ENCODE data around the gene BICDL2.

The BICDL2 gene

DNA sequence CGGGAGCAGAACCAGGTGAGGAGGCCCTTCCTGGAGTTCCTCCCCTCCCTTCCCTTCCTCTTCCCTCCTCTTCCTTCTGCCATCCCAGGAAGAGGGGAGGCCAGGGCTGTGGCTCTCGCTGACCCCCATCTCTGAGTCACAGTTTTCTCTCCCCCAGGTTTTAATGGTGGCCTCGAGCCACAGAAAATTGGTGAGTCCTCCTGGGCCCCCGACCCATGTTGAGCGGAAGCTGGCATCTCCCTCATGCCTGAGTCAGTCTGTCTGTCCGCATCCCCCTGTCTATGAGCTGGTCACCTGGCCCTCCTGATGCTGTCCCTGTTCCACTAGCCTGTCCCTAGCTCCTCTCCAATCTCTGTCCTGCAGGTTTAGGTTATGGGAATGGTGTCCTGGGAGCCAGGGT lies 36.8 kb downstream of the BICDL2 start:
- H3K27ac ChIP-seq, result no peak overlapping the region

DNA sequence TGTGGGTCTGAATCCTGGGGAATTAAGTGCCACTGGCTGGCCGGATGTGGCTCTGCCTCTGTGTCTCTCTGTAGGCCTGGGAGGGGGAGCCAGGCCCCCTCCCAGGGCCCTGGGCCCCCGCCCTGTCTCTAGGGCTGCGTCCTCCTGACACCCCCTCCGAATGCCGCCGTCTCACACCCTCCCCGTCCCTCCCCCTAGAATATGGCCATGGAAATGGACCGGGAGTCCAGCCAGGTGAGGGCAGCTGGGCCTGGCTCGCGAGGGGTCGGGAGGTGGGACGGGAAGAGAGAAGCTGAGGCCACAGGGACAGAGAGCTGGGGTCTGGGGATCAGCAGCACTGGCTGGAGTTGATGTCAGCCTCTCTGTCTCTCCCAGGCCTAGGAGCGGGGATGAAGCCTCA lies 40.4 kb downstream of the BICDL2 start:
- H3K4me3 ChIP-seq, result no peak overlapping the region
- H3K27ac ChIP-seq, result peak overlapping the region in 1 of 21 experiments; percentile 11

More for the DNA sequence above, 36.8 kb downstream of the BICDL2 start:
- no peak overlapping the region for H3K4me3 ChIP-seq

DNA sequence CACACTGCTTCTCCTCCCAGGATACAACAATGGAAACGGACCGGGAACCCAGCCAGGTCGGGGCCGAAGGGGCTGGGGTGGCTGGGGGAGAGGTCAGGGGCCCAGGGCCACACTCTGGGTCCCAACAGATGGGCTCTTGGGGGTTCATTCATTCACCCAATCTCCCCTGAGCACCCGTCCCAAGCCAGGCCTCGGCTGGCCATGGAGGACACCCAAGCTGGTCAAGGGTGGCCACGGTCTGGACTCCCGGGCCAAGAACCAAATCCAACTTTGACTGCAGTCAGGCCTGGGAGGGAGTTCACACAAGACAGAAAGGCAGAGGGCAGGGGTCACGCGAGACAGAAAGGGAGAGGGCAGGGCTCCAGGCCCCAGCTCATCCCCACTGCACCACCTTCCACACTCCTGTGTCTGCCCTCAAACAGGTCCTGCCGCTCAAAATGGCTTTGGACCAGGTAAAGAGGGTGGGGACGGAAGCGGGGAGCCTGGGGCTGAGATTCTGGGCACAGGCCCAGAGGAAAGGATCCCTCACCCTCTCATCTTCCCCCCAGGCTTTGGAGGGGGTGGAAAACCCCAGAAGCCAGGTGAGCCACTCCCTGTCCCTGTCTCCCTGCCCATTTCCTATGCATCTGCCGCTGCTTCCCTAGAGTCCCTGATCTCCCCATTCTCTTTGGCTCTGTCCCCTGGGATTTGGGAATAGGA lies 44.2 kb downstream of the BICDL2 start:
- Histone ChIP-seq H3K27ac (peak overlapping the region in 8 of 21 experiments; percentile 7 to 72 (median 28)), H3K4me3 (no peak overlapping the region)

DNA sequence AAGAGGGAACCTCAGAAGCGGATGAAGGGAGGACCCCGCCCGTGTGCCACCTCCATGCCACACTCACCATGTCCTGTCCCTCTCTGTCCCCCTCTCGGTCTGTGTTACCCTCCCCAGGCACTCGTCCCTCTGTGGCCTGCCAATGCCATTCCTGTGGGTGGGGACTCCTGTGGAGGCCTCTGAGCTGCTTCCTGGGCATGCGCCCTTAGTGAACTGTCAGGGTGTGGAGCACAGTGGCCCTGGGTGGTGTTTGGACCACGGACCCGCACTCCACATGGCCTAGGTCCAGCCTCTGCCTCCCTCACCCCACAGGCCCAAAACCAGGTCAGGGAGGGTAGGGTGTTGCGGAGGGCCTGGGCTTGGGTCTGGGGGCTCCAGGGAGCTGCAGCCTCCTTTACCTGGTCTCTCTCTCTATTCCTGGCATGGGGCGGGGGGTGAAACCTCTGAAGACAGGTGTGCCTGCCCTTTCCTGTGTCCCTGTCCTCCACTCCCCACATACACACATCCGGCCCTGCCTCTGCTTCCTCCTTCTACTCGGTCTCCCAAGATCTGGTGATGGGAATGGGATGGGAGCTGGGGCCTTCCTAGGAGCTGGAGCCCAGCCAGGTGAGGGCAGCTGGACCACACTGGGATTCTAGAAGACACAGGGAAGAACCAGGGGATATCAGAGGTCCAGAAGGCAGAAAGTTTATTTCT lies 45.0 kb downstream of the BICDL2 start:
- H3K4me3 ChIP-seq, result no peak overlapping the region
- H3K27ac ChIP-seq, result peak overlapping the region in 6 of 21 experiments; percentile 7 to 72 (median 40)

DNA sequence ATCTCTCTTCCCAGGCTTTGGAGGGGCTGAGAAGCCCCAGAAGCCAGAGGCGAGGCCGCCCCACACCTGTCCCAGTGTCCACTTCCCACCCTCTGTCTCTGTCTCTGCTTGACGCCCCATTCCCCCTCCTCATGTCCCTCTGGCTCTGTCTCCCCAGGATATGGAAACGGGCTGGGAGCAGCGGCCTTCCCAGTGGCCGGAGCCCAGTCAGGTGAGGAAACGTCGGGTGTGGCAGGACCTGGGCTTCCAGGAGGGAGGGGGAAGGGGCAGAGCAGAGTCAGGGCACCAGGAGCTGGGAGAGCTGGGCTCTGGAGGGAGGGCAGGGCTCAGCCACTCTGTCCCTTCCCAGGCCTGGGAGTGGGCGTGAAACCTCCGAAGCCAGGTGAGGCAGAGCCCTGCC lies 45.9 kb downstream of the BICDL2 start:
- Histone ChIP-seq H3K4me3 (no peak overlapping the region), H3K27ac (peak overlapping the region in 1 of 21 experiments; percentile 25)

DNA sequence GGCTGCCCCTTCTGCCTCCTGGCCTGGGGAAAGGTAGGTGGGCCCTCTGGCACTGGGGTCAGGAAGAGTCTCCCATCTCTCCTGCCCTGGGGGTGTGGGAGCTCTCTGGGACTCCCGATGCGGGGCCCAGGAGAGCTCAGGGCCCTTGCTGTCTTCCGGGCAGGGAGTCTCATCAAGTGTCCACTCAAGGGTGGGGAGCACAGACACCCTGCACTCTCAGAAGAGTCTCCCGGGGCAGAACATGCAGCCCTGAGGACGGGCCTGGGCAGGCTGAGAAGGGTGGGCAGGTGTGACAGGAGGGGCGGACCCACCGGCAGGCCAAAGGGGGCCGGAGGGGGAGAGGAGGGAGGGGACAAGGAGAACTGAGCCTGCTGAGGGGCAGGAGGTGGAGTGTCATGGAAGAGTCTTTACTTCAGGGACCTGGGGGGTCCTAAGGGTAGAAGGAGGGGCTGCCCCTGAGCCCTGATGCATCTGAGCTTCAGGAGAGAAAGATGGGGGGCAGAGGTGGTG lies 48.1 kb downstream of the BICDL2 start:
- H3K27ac ChIP-seq, result no peak overlapping the region
- no peak overlapping the region for H3K4me3 ChIP-seq

DNA sequence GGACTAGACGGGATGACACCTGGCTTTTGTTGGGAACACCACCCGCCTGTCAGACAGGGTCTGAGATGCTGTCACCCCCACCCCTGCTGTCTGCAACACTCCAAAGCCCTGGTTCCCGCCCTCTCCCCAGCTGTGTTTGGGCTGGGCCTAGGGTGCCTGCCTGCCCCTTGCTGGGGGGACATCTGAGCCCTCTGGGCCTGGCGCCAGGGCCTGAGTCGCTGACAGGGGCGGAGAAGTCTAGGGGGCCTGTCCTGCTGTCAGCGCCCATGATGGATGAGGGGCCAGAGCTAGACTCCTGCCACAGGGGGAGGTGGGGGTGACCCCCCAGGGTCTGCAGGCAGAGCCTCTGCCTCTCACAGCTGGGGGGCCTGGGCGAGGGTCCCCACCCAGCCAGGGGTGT lies 48.9 kb downstream of the BICDL2 start:
- no peak overlapping the region for H3K27ac ChIP-seq
- H3K4me3 ChIP-seq, result no peak overlapping the region

DNA sequence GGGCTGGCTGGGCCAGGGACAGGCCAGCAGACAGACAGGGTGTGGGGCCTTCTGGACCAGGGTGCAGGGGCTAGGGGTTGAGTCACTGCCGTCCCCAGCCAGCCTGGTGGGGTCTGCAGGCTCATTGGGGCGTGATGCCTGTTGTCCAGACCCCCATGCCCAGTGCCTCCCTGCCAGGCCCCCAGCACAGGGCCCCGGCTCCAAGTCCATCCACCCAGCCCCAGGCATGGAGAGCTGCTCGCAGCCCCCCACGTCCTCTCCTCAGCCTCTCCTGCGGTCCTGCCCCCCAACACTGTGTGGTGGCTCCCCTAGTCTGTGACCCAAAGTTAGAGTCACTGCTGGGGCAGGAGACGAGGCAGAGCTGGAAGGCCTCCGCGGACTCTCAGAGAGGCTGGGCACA lies 49.5 kb downstream of the BICDL2 start:
- Histone ChIP-seq H3K4me3 (no peak overlapping the region), H3K27ac (no peak overlapping the region)

DNA sequence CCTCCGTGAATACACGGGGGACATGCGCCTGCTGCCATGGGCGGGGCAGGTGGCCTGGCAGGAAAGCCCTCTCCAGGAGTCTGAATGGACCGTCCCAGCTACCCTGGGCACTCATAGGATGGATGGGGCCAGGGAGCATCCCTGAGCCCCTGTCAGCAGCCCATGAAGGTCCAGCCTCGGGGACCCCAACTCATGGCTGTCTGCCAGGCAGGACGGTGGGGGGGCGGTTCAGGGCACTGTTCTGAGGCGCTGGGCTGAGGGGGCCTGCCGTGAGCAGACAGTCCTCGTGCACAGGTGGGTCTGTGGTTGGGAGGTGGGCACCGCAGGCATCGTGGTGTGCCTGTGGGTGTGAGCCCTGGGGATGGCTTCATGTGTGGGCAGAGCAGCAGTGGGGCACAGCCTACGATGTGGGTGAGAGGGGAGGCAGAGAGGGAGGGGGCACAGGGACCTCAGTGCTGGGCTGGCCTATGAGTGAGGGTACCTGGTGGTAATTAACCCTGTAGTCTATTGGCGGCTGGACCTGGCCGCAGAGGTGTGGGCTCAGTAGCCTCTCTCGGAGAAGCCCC lies 50.0 kb downstream of the BICDL2 start:
- no peak overlapping the region for H3K27ac ChIP-seq
- H3K4me3 ChIP-seq, result no peak overlapping the region

DNA sequence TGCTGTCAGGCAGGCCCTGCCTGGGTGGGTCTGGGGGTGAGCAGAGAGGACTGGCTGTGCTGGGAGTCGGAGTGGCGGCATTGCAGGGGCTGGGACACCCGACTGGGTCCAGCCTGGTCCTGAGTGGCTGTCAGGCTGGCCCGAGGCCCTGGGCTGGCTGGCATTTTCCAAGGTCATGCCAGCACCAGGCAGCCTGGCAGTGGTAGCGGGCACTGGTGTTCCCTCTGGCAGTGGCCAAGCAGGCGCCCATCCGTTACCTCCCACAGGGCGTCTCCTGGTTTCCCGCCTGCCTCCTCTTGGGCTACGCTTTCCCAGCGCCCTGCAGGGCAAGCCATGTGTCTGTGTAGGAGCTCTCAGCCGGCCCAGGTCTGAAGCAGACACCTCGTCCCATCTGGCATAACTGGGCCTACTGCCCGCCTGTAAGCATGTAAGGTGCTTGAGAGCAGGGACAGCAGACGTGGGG lies 50.8 kb downstream of the BICDL2 start:
- no peak overlapping the region for H3K4me3 ChIP-seq
- H3K27ac ChIP-seq, result no peak overlapping the region

DNA sequence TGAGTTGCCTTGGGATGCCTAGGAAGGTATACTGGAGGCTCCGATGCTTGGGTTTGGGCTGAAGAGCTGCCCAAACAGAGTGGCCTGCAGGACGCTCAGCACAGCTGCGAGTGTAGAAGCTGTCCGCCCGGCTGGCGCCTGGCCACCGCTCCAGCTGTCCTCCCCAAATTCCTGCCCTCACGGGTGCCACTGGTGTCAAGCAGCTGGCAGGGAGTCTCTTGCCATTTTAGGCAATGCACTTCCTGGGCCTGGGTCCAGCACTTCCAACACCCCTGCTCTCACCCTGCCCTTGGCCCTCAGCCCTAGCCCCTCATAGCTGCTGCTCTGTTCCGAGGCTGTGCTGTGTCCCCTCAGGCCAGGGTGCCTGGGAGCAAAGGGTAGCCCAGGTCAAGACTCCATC lies 51.3 kb downstream of the BICDL2 start:
- Histone ChIP-seq H3K27ac (no peak overlapping the region), H3K4me3 (no peak overlapping the region)

DNA sequence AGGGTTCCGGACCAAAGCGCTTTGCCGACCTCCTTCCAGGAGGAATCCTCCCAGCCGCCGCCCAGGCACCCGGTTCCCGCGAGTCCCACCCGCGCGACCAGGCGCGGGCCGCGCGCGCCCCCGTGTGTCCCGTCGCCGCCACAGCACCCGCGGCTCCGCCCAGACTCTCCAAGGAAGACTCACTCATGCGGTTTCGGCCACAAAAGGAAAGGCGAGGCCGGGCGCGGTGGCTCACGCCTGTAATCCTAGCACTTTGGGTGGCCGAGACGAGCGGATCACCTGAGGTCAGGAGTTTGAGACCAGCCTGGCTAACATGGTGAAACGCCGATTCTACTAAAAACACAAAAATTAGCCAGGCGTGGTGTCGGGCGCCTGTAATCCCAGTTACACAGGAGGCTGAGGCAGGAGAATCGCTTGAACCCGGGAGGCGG lies 53.0 kb downstream of the BICDL2 start:
- H3K27ac ChIP-seq, result peak overlapping the region in 1 of 21 experiments; percentile 39
- H3K4me3 ChIP-seq, result peak overlapping the region in 1 of 7 experiments; percentile 12

DNA sequence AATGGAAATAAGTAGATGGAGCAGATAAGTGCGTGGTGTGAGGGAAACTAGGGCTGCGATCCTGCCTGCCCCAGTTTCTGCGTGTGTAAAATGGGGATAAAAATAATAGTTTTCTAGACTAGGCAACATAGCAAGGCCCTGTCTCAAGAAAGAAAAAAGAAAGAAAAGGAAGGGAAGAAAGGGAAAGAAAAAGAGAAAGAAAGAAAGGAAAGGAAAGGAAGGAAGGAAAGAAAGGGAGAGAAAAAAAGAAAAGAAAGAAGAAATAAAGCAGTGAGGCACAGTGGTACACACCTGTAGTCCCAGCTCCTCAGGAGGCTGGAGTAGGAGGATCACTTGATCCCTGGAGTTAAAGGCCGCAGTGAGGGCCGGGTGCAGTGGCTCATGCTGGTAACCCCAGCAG lies 54.3 kb downstream of the BICDL2 start:
- no peak overlapping the region for H3K27ac ChIP-seq
- H3K4me3 ChIP-seq, result no peak overlapping the region

DNA sequence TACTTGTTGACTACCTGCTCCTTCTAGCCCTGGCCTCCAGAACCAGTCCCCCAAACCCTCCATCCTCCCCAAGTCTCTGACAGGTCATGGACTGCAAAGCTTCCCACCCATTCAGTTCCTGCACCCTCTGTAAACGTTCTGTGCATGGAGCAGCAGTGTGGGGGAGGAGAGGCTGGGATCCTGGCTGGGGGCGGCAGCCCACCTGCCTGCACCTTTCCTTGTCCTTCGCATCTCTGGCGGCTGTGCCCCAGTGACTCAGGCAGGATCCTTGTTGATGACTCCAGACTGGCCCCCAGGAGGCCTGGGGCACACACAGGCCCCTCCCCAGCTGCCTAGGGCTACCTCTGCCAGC lies 54.9 kb downstream of the BICDL2 start:
- no peak overlapping the region for H3K27ac ChIP-seq
- H3K4me3 ChIP-seq, result no peak overlapping the region

DNA sequence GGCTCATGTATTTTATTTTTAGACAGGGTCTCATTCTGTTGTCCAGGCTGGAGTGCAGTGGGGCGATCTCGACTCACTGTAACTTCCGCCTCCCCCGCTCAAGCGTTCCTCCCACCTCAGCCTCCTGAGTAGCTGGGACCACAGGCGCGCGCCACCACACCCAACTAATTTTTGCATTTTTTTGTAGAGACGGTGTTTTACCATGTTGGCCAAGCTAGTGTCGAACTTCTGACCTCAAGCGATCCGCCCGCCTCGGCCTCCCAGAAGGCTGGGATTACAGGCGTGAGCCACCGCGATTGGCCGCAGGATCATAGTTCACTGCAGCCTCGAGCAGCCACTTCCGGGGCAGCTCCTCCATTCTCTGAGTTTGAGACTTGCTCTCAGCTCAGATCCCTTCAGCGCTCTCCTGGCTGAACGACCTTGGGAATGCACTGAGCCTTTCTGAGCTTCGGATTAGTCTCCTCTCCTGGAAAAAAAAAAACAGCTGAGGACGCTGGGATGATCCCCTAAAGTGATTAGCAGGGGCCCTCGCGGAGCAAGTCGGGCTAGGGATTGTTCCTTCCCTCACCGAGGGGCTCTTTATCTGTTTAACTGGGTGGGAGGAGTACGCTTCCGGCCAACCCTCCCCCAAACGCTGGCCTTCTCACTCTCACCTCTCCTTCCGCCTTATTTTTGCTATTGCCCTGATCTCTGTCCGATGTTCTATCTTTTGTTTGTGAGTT lies 55.4 kb downstream of the BICDL2 start:
- H3K27ac ChIP-seq, result peak overlapping the region in 8 of 21 experiments; percentile 88 to 96 (median 91)
- H3K4me3 ChIP-seq, result peak overlapping the region in 6 of 7 experiments; percentile 67 to 80 (median 72)

DNA sequence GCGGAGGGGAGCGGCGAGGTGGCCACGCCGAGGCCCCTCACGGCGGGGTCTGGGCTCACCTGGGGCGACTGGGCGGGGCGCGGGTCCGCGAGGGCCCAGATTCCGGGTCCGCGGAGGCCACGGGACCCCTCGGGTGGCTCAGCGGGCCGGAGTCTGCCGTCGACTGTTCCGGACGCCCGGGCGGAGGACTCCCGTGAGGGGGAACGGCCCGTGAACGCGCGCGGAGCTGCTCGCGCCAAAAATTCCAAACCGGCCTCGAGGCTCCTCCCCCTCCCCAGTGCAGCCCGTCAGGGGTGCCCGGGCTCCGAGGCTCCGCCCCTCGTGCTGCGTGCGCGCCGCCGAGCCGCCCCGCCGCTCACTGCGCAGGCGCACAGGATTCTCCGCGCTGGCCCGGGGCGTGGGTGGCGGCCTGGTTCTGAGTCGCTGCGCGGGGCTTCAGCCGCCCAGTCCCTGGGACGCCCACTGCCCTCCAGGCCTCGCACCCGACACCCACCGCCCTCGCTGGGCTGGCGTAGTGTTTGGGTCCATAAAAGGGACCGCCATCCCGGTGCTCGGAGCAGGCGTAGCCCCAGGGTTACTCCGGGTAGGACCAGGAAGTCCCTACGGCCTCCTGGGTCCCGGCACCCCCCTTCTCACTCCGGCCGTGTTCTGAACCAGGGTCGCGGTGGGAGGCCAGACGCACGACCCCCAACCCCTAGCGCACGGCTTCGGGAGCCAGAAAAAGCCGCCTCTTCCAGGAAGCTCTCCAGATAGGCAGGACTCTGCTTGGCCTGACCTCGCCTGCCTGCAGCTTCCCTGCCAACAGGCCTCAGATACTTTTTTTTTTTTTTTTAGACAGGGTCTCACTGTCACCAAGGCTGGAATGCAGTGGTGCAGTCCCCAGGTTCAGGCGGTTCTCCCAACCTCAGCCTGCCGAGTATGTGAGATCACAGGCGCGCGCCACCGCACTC lies 56.2 kb downstream of the BICDL2 start, which contains the start of gene PKMYT1:
PKMYT1 (minus strand) TSS at position 220 of the 950 bp plus-strand sequence. CDS start 789 bp downstream, outside the sequence.
- Histone ChIP-seq H3K27ac (peak within 1 kb of the TSS; percentile 44 to 96 (median 91)), H3K4me3 (peak within 1 kb of the TSS; percentile 67 to 80 (median 72))

DNA sequence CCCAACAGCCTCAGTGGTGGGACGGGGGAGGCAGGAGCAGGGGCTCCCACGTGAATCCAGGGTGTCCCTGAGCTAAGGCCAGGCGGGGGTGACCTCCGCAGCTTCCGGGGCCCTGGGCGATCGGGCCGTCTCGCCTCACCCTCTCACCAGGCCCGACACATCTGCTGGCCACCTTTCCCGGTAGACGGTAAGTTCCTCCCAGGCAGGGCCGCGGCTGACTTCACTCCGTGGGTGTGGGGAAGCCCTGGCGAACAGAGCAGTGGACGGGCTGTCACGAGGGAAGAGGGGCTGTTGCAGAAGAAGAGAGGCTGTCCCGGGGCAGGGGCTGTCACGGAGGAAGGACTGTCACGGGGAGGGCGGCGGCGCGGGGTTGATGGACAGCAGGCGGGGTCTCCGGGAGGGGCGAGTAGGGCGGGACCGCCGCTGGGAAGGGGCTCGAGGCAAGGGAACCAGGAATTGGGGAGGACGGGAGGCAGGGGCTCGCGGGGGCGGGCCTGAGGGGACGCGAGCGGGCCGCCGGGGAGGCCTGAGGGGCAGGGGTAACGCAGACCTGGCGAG lies 57.0 kb downstream of the BICDL2 start:
- peak overlapping the region; percentile 67 to 80 (median 72) for H3K4me3 ChIP-seq
- peak overlapping the region in 11 of 21 experiments; percentile 4 to 96 (median 91) for H3K27ac ChIP-seq
